KG1 (cell line): ENCODE results near the gene RPL41.
"Not testable (repeated sequence)": the region's sequence is repeated elsewhere in the genome, so short reads cannot be mapped to it uniquely, and the experiment has no call there.

Experiments
- DNase-seq: peaks from one replicate; lab custom pipeline; 2025; lab: John Stamatoyannopoulos, UW

RPL41 gene

DNA sequence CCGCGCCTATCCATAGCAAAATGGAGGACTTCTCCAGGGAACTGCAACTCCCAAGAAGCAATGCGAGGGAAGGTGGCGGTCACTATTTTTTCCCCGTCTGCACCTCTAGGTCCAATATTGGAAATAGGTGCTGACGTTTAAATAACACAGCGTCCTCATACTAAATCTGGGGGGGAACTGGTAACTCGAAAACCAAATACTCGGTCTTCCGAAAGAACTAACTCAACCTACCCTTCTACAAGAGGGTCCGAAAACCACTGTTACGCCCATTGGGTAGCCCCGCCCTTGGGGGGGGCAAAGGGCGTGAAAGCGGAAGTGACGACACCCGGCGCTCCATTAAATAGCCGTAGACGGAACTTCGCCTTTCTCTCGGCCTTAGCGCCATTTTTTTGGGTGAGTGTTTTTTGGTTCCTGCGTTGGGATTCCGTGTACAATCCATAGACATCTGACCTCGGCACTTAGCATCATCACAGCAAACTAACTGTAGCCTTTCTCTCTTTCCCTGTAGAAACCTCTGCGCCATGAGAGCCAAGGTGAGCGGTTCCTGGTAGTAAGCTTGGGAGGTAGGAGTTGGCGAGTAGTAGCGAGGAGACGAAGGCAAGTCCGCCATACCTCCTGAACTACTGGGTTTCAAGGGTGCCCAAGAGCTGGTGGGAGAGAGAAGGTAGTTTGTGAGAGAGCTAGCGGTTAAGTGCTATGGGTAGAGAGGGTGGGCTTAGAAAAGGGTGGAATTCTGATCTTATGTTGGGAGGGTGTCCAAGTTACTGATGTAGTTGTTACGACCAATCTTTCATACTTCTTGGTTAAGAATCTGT is at the start of gene RPL41:
Gene RPL41, plus strand, starts transcription at position 367 of the 815 bp plus-strand sequence.
- peak; percentile 64 for DNase-seq

DNA sequence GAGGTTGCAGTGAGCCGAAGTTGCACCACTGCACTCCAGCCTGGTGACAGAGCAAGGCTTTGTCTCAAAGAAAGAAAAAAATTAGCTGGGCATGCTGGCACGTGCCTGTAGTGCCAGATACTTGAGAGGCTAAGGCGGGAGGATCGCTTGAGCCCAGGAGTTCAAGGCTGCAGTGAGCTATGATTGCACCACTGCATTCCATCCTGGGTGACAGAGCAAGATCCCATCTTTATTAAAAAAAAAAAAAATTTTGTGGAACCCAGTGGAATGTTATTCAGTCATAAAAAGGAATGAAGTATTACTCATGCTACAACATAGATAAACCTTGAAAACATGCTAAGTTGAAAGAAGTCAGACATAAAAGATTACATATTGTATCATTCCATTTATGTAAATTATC is 44.8 kb upstream of the RPL41 start:
- no peak for DNase-seq

DNA sequence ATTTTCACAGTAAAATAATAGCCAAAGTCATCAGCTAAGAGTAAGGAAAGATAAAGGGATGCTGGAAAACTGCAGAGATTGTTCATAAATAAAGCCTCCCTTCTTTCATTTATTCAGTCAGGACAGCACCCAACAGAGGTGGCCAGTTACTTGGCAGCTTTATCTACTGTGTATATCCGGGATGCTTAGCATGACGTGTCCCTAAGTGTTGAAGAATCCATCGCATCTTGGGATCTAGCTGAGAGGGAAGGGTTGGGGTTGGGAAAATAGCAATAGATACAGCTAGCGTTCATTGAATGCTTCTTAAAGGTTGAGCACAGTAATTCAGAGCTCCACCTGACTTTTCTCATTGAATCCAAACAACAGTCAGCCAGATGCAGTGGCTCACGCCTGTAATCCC is 42.0 kb upstream of the RPL41 start:
- no peak for DNase-seq

DNA sequence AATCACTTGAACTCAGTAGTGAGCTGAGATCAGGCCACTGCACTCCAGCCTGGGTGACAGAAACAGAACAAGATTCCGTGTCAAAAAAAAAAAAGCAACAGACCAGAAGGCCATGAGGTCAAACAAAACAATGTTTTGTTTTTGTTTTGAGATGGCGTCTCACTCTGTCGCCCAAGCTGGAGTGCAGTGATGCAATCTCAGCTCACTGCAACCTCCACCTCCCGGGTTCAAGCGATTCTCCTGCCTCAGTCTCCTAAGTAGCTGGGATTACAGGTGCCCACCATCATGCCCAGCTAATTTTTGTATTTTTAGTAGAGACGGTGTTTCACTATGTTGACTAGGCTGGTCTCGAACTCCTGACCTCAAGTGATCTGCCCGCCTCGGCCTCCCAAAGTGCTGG is 38.5 kb upstream of the RPL41 start:
- DNase-seq, result not testable (repeated sequence)

DNA sequence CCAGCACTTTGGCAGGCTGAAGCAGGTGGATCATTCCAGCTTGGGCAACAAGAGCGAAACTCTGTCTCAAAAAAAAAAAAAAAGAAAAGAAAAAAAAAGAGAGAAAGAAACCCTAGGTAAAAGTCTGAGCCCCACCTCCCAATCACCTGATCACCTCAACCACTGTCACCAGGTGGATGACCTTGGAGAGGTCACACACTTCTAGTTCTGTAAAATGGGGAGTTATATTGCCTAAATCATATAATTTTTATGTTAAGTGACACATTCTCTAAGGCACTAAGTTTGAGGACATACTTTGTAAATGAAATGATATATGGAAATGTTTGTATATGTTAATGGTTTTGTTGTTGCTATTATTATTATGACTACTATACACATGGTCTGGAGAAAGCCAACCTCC is 38.0 kb upstream of the RPL41 start:
- DNase-seq, result no peak

DNA sequence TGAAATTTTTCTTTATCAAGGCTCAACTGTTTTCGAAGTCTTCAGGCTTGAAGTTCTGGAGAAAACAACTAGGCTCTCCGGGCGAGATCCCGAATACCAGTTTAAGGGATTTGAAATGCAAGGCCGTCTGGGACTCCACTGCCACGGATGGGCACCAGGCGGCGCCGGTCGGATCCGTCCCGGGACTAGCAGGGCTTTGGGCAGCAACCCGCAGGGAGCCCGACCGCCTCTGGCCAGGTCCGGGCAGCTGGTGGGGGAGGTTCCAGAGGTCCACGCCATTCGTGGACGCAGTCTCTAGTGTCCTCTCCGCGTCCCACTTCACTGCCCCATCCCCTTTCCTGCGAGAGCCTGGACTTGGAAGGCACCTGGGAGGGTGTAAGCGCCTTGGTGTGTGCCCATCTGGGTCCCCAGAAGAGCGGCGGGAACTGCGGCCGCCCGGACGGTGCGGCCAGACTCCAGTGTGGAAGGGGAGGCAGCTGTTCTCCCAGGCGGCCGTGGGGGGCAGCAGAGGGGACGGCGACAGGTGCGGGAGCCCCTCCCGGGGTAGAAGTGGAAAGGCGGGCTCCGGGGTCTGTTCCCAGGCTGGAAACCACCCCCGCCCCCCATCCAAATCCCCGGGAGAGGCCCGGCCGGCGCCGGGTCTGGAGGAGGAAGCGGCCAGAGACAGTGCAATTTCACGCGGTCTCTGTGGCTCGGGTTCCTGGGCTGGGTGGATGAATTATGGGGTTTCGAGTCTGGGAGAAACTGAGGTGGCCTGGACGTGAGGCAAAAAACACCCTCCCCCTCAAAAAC is 37.3 kb upstream of the RPL41 start:
- DNase-seq, result no peak

DNA sequence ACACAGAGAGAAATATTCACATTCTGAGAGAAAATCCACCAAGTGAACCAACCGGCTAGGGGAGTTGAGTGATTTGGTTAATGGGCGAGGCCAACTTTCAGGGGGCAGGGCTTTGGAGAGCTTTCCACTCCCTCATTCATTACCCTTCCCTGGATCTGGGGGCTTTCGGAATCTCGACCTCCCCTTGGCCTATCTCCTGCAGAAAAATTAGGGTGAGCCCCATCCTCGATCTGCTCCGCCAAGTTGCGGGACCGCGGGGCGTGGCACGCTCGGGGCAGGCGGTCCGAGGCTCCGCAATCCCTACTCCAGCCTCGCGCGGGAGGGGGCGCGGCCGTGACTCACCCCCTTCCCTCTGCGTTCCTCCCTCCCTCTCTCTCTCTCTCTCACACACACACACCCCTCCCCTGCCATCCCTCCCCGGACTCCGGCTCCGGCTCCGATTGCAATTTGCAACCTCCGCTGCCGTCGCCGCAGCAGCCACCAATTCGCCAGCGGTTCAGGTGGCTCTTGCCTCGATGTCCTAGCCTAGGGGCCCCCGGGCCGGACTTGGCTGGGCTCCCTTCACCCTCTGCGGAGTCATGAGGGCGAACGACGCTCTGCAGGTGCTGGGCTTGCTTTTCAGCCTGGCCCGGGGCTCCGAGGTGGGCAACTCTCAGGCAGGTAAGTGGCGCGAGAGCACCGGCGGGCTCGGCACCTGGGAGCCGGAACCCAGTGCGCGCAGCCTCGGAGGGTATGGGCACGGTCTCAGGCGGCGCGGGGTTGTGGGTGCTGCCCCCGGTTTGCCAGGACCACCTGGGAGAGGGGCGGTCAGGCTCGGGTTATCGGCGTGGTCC is 36.5 kb upstream of the RPL41 start, which contains the start of gene ERBB3:
Gene ERBB3, plus strand, starts transcription at position 443 of the 833 bp plus-strand sequence. Its CDS starts 136 bp downstream, at position 579.
- no peak for DNase-seq

DNA sequence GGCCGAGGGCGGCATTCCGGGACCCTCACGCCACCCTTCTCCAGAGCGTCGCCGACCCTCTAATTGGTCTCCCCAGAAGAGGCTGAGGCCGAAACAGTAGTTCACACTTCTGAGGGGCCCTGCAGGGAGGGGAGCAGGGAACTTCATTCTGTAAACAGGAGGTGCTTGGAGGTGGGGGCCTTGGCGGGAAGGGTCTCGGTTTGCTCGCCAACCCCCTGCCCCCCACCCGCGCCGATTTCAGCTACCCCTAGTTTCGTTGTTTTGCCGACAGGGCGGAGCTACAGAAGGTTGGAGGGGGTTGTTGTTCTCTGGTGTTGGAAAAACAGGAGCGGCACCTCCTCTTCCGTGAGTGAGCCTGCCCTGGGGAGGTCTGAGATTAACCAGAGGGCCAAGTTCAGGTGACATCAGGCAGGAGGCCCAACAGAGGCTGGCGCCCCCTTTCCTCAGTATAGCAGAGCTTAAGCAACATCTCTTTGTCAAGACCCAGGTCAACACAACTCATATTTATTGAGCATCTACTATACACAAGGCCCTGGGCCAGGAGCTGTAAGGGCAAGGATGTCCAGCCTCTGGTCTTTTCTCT is 35.8 kb upstream of the RPL41 start:
- no peak for DNase-seq

DNA sequence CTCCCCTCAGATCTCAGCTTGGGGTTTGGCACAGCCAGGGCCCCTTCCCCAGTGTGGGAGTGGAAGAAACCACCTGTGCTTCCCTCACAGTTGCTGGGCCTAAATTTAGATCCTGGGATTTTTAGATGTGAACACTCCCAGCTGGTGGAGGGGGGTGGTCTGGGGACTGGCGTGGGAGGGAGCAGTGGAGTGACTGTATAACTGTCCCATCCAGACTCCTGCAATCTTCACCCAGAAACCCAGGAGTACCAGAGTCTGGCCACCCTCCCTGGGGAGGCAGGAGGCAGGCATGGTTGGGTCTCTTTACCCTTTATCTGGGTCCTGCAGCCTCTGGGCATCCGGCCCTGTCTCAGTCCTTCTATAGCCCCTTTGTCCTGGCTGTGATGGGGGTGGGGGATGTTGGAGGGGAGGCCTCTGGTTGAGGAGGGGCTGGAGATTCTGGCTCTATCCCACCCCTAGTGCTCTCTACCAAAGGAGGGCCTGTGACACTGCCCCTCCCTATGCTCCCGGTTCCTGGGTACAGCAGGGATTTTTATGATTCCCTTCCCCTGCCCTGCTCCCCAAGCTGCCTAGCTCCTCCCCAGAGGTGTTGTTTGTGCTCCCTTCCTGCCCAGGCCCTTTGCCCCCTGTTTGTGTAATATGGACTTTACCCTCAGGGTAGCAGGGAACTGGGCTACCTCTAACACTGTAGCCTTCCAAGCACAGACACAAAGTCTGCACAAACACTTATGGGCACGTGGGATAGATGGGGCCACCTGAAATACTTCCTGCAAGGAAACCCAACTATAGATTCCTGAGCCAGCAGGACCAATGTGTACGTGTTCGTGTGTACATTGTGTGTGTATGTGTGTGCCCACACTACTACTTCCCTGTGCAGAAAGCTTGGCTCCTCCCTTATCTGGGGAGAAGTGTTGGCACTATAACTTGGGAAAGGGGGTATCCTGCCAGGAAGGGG is 34.8 kb upstream of the RPL41 start:
- no peak for DNase-seq

DNA sequence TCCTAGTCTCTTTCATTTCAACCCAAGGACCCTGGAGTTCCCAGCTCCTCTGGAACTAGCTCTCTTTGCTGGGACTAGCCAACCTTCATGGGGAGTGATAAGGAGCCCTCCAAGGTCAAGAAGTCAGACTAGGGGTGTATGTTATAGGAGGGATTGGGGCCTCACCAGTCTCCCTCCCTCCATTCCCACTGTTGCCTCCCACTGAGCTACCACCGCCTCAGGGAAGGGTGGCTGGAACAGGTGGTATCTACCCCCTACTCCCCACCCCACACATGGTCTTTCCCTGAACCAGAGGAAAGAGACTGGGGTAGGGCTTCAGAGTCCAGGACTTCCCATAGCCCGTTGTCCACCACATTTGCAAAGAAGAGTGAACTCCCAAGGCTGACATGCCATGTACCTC is 34.1 kb upstream of the RPL41 start:
- DNase-seq, result no peak

DNA sequence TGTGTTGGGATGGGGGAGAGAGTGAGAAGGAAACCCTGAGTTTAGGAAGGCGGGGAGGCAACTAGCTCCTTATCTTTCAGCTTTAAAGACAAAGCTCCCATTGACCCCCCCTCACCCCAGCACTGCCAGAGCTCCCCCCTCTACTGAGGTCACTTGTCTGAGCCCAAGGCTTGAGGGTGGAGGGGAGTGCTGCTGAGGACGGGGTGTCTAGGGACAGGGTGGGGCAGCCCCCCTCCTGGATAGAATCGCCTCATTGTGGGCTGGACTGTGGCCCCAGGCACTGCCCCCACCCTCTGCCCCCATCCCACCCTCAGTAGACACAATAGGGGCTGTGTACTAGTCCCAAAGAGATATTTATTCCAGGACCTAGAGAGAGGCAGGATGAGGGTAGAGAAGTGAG is 33.5 kb upstream of the RPL41 start:
- no peak for DNase-seq

DNA sequence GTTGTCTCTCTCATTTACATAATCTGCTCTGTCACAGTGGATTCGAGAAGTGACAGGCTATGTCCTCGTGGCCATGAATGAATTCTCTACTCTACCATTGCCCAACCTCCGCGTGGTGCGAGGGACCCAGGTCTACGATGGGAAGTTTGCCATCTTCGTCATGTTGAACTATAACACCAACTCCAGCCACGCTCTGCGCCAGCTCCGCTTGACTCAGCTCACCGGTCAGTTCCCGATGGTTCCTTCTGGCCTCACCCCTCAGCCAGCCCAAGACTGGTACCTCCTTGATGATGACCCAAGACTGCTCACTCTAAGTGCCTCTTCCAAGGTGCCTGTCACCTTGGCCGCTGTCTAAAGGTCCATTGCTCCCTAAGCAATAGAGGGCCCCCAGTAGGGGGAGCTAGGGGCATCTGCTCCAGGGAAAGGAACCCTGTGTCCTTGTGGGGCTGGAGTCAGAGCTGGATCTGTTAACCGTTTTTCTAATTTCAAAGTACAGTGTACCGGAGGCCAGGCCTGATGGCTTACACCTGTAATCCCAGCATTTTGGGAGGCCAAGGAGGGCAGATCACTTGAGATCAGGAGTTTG is 31.4 kb upstream of the RPL41 start:
- no peak for DNase-seq

DNA sequence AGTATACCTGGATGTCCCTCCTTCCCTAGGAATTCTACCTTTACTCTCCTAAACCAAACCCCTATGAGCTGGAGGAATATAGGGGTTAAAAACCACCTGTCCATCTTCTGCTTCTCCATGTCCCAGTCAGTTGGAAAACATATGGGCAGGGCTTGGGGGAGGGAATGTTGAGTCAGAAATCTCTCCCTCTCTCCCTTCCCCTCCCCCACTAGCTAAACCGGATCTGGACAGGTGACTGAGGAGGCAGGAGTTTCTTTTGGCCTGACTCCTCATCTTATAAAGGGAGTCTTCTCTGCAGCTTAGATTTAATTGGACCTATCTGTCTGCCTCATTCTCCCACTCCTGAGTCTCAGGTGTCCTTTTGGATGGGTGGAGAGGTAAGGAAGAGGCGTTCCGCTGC is 30.3 kb upstream of the RPL41 start:
- DNase-seq, result no peak

DNA sequence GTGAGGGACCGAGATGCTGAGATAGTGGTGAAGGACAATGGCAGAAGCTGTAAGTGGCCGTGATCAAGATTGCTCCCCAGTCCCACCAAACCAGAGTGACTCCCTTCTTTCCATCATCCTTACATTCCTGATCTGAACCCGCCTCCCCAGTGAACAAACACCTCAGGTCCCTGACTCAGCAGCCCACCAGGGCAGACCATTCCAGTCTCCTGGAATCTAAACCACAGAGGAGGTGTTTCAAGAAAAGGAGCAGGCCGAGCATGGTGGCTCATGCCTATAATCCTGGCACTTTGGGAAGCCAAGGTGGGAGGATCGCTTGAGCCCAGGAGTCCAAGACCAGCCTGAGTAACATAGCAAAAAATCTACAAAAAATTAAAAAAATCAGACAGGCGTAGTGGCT is 29.8 kb upstream of the RPL41 start:
- DNase-seq, result no peak

DNA sequence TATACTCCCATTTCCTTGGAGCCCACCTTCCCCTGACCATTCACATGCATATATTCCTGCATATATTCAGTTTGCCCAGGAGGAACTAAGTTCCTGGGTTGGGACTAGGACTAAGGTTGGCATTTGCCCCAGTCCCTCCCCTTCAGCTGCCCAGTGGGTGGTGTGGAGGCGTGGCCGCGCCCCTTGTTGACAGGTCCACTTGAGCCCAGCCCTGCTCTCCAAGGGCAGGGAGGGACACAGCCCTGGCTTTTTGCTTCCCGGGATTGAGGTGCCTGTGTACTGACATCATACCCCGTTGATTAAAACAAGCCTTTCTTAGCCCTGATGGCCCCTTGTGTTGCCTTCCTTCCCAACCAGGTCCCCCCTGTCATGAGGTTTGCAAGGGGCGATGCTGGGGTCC is 29.2 kb upstream of the RPL41 start:
- DNase-seq, result no peak

DNA sequence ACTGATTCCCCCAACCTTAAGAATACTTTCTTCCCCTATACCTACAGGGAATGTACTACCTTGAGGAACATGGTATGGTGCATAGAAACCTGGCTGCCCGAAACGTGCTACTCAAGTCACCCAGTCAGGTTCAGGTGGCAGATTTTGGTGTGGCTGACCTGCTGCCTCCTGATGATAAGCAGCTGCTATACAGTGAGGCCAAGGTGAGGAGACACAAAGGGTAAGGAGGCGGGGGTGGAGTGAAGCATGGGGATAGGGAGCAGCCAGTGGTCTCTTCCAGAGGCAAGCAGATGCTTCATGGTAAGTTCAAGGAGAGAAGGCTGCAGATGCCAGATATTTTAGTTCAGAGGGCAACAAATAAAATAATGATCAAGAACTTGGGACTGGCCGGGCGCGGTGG is 18.7 kb upstream of the RPL41 start:
- no peak for DNase-seq

DNA sequence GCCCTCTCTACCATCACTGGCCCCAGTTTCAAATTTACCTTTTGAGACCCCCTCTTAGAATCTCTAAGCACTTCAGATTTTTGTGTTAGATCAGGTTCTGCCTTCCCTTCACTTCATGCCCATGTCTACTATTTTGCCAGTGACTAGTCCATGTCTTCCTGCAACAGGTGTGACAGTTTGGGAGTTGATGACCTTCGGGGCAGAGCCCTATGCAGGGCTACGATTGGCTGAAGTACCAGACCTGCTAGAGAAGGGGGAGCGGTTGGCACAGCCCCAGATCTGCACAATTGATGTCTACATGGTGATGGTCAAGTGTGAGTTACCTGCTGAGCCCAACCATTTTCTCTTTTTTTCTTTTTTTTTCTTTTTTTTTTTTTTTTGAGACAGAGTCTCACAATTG is 17.8 kb upstream of the RPL41 start:
- no peak for DNase-seq

DNA sequence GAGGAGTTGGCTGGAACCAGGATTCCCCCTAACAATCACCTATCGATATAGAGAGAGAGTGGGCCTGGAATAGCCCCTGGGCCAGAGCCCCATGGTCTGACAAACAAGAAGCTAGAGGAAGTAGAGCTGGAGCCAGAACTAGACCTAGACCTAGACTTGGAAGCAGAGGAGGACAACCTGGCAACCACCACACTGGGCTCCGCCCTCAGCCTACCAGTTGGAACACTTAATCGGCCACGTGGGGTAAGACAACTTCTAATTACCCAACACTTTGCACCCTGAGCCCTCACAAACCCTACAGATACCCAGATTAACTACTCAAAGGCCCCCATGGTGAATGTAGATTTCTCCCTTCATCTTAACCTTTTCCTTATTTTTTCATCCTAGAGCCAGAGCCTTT is 16.6 kb upstream of the RPL41 start:
- no peak for DNase-seq

DNA sequence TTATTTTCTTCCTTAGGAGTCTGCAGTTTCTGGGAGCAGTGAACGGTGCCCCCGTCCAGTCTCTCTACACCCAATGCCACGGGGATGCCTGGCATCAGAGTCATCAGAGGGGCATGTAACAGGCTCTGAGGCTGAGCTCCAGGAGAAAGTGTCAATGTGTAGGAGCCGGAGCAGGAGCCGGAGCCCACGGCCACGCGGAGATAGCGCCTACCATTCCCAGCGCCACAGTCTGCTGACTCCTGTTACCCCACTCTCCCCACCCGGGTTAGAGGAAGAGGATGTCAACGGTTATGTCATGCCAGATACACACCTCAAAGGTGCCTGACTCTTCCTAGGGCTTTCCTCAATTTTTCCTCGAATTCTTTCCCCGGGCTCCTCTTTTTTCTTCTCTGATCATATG is 15.4 kb upstream of the RPL41 start:
- no peak for DNase-seq

DNA sequence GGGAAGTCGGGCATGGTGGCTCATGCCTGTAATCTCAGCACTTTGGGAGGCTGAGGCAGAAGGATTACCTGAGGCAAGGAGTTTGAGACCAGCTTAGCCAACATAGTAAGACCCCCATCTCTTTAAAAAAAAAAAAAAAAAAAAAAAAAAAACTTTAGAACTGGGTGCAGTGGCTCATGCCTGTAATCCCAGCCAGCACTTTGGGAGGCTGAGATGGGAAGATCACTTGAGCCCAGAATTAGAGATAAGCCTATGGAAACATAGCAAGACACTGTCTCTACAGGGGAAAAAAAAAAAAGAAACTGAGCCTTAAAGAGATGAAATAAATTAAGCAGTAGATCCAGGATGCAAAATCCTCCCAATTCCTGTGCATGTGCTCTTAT is 13.8 kb upstream of the RPL41 start:
- no peak for DNase-seq
